Thyroid gland (tissue), 4 donors: Measurements from ENCODE around the gene SLC15A5. TPM values are rescaled to one million over a fixed set of nuclear protein-coding genes. Genes with fewer than 3 reads are reported as not detected.

Experiments
- DNase-seq, 2 donors: peaks; one replicate each; pipeline ENCODE4 v3.0.0-alpha.2; 2019
- H3K27ac ChIP-seq, 3 donors: fragments of 200-600 bp; sonication (generic); 1 replicate in 2 of 3; 2 replicates in 1 of 3; pipeline ENCODE4 v1.5.1; 2016 to 2019; ENCODE audit warnings: mild to moderate bottlenecking in 1 of 3, moderate library complexity in 1 of 3
- H3K27me3 ChIP-seq: fragments of 200-600 bp; sonication (generic); one replicate; pipeline ENCODE4 v1.5.1; 2019
- H3K36me3 ChIP-seq, 2 donors: fragments of 200-600 bp; sonication (generic); one replicate each; pipeline ENCODE4 v1.5.1; 2016 to 2019
- H3K4me1 ChIP-seq, 2 donors: fragments of 200-600 bp; sonication (generic); one replicate each; pipeline ENCODE4 v1.5.1; 2017 to 2019
- H3K4me3 ChIP-seq, 3 donors: fragments of 200-600 bp; sonication (generic); replicated peaks in 1 of 3; 1 replicate in 2 of 3; 2 replicates in 1 of 3; pipeline ENCODE4 v1.5.1; 2016; ENCODE audit warnings: mild to moderate bottlenecking in 1 of 3
- H3K9me3 ChIP-seq: fragments of 200-600 bp; sonication (generic); one replicate; pipeline ENCODE4 v1.5.1; 2017
- POLR2A ChIP-seq, 2 donors: fragments of 450-650 bp; IDR thresholded peaks; one replicate each; pipeline ENCODE4 v1.6.1; 2017; ENCODE audit warnings: antibody characterized with exemption in 2 of 2, mild to moderate bottlenecking in 2 of 2, moderate library complexity in 1 of 2
- WGBS, 2 donors: methylation state at CpG; one replicate each; pipeline ENCODE4 v1.1.5; 2017; 5-methylcytosine and 5-hydroxymethylcytosine counted together
- intact Hi-C: fragments of 100-400 bp; cut with DNase I; formaldehyde crosslinking; loops from one replicate; pipeline ENCODE4 v1.15.1; 2023
- total RNA-seq, 4 donors: library from RNA; depleted of rRNA; stranded (reverse); fragments of >200 nt; gene quantifications; one replicate each; pipeline ENCODE4 v1.2.3, GENCODE V29; 2016
- TF ChIP-seq, protein P1 (sequence below), 6 experiments: fragments of 200-600 bp in 3 of 6; fragments of 450-650 bp in 3 of 6; sonication (generic) in 3 of 6; IDR thresholded peaks; one replicate each; pipeline ENCODE4 v1.5.1; 2016 to 2019; ENCODE audit warnings: antibody characterized with exemption in 6 of 6, mild to moderate bottlenecking in 2 of 6, inconsistent platforms in 1 of 6, moderate library complexity in 1 of 6

Gene SLC15A5
- not detected for total RNA-seq

GRCh38 chr12:16277585-16277984 lies at the start of gene SLC15A5:
Gene SLC15A5, minus strand, starts transcription at chr12:16277685. Its CDS starts 0 bp downstream, at chr12:16277685.
- Histone ChIP-seq H3K27me3 (no peaks in the 10 kb centered on the region), H3K4me3 (no peak within 1 kb of the TSS), H3K4me1 (no peaks in the 10 kb centered on the region), H3K36me3 (no peaks in the 10 kb centered on the region), H3K27ac (no peak within 1 kb of the TSS), H3K9me3 (no peaks in the 10 kb centered on the region)
- intact Hi-C loops: no loop called here
- TF ChIP-seq, protein P1, sequence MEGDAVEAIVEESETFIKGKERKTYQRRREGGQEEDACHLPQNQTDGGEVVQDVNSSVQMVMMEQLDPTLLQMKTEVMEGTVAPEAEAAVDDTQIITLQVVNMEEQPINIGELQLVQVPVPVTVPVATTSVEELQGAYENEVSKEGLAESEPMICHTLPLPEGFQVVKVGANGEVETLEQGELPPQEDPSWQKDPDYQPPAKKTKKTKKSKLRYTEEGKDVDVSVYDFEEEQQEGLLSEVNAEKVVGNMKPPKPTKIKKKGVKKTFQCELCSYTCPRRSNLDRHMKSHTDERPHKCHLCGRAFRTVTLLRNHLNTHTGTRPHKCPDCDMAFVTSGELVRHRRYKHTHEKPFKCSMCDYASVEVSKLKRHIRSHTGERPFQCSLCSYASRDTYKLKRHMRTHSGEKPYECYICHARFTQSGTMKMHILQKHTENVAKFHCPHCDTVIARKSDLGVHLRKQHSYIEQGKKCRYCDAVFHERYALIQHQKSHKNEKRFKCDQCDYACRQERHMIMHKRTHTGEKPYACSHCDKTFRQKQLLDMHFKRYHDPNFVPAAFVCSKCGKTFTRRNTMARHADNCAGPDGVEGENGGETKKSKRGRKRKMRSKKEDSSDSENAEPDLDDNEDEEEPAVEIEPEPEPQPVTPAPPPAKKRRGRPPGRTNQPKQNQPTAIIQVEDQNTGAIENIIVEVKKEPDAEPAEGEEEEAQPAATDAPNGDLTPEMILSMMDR (IDR thresholded peaks at IDR 0.05): no peak
- TF ChIP-seq POLR2A (IDR thresholded peaks at IDR 0.05): no peak
- whole genome bisulfite sequencing, 2 donors: 82 to 88% methylated on average over 5 of the region's 5 CpGs
- no peak for DNase-seq

DNA sequence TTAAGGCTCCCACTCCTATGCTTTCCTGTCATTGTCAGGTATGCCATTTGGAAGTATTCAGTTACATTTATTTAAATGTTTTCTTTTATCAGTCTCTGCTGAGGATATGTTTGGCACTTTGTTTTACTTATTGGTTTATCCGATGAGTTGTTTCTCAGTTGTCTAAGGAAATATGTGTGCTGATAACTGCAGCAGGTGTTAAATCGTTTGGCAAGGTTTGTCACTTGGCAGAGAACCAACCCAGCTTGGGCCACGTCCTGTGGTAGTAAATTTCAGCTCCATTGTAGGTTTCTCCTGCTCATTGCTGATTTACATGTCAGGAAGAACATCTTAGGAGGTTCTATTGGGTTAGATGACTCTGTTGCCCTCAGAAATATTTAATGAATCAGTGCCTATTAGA lies 47.9 kb upstream of the SLC15A5 start:
- intact Hi-C loops: no loop called here
- no peaks in the 10 kb centered on the region for H3K27me3 ChIP-seq
- no peaks in the 10 kb centered on the region for H3K36me3 ChIP-seq
- no peaks in the 10 kb centered on the region for H3K4me1 ChIP-seq
- no peak for DNase-seq
- 44 to 56% methylated on average over 3 of the region's 3 CpGs for WGBS, 2 donors
- H3K4me3 ChIP-seq: no peak overlapping the region
- TF ChIP-seq, protein P1 (IDR thresholded peaks at IDR 0.05): no peak
- no peak for TF ChIP-seq POLR2A (IDR thresholded peaks at IDR 0.05)
- H3K27ac ChIP-seq: no peak overlapping the region
- H3K9me3 ChIP-seq: no peaks in the 10 kb centered on the region

DNA sequence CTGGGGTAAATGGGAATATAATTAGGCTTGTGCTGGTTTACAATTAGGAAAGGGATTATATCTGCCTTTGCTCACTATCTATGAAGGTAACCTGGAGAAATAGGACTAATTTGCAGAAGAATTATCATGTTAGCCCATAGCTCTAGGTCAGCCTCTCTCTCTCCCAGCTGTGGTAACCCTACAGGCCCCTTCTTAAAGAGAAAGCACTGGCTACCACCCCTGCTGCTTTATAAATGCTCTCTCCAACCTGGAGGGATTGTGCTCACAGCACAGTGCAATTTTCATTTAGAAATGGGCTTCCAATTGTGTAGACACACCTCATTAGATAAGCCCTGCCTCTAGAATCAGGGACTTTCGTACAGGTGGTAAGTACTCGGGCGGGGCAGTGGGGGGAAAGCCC lies 47.3 kb upstream of the SLC15A5 start:
- no peak overlapping the region for H3K4me3 ChIP-seq
- H3K9me3 ChIP-seq: no peaks in the 10 kb centered on the region
- intact Hi-C loops: no loop called here
- H3K27ac ChIP-seq: no peak overlapping the region
- H3K4me1 ChIP-seq: no peaks in the 10 kb centered on the region
- no peaks in the 10 kb centered on the region for H3K36me3 ChIP-seq
- DNase-seq: no peak
- H3K27me3 ChIP-seq: no peaks in the 10 kb centered on the region
- WGBS, 2 donors: 92 to 95% methylated on average over 3 of the region's 3 CpGs
- no peak for TF ChIP-seq POLR2A (IDR thresholded peaks at IDR 0.05)
- TF ChIP-seq, protein P1 (IDR thresholded peaks at IDR 0.05): no peak

GRCh38 chr12:16324272-16324671 lies 46.8 kb upstream of the SLC15A5 start:
- Histone ChIP-seq H3K27ac (no peak overlapping the region), H3K36me3 (no peaks in the 10 kb centered on the region), H3K4me1 (no peaks in the 10 kb centered on the region), H3K27me3 (no peaks in the 10 kb centered on the region), H3K9me3 (no peaks in the 10 kb centered on the region), H3K4me3 (no peak overlapping the region)
- 81% methylated on average over 5 of the region's 5 CpGs for WGBS, 2 donors
- no peak for DNase-seq
- intact Hi-C loops: no loop called here
- TF ChIP-seq, protein P1 (IDR thresholded peaks at IDR 0.05): no peak
- no peak for TF ChIP-seq POLR2A (IDR thresholded peaks at IDR 0.05)

- no peak for TF ChIP-seq POLR2A (IDR thresholded peaks at IDR 0.05)
- TF ChIP-seq, protein P1 (IDR thresholded peaks at IDR 0.05): no peak
- Histone ChIP-seq H3K36me3 (no peaks in the 10 kb centered on the region), H3K27ac (no peak overlapping the region), H3K4me3 (no peak overlapping the region), H3K4me1 (no peaks in the 10 kb centered on the region), H3K27me3 (no peaks in the 10 kb centered on the region), H3K9me3 (no peaks in the 10 kb centered on the region)
- intact Hi-C loops: no loop called here
- 70 to 82% methylated on average over 2 of the region's 2 CpGs for WGBS, 2 donors
- DNase-seq: no peak
These were observed 46.2 kb upstream of the SLC15A5 start for GRCh38 chr12:16323638-16324037.
